ENCODE results near the gene NGDN.
A peak's percentile ranks its signal among the peaks of the same experiment; 100 is the strongest.

Gene NGDN

DNA sequence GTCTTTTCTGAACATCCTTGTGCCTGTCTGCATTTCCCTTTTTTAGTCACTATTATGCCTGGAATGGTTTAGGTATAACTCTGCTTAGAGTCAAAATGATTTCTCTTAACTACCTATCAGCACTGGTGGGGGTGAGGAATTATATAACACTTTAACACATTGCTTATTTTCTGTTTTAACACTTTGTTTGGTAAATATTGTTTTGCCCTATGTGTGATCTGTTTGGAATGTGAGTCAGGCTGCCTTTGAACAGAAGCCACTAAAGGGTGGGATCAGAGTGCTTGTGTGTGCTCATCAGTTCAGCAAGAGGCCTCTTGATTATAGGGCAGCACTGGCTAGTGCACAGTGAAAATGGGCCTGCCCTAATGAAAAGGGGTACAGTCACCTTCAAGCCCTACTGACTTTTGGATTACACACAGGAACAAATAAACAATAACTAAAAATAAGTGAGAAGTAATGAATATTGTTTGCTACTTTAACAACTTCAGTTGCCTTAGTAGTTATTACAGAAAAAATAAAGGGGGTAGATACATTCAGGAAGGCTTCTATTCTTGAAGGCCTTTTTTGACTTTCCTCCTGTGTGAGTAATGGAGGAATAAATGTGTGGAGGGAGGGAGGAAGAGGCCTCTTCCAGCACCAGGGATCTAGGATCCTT, 23.2 kb downstream of the NGDN start:
- Mint-ChIP-seq H3K27ac (ENCODE audit: low read depth) (no peak overlapping the region), H3K4me1 (no peaks in the 10 kb centered on the region), H3K4me3 (no peak overlapping the region), H3K27me3 (no peaks in the 10 kb centered on the region), H3K9me3 (no peaks in the 10 kb centered on the region), H3K36me3 (ENCODE audit: insufficient read depth) (peaks cover 5% of the 10 kb centered on the region)
- DNase-seq (ENCODE audit: low spot score in 2 of 2) = no peak
- ATAC-seq (replicated peaks; ENCODE audit: extremely low read depth, poor library complexity, severe bottlenecking) = no peak

DNA sequence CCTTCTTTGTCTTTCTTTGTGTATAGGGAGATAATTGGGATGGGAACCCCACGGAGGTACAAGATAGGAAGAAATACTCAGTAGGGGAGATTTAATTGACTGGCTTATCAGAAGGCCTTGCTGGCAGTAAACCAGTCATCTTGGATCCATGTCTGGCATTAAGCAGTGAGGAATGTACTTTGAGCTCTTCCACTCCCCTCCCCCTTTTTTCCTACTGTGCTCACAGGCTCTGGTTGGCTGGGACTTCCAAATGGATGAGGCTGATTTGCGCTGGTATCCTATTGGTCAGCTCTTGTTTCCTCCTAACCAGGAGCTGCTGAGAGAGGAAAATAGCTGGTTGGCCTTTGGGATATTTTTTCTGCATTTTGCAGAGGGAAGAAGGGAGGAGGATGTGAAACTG, 24.7 kb downstream of the NGDN start:
- no peak overlapping the region for H3K27ac Mint-ChIP-seq (ENCODE audit: low read depth)
- no peaks in the 10 kb centered on the region for H3K9me3 Mint-ChIP-seq
- H3K36me3 Mint-ChIP-seq (ENCODE audit: insufficient read depth) = peaks cover 5% of the 10 kb centered on the region
- H3K4me3 Mint-ChIP-seq = no peak overlapping the region
- DNase-seq (ENCODE audit: low spot score in 2 of 2) (no peak), ATAC-seq (replicated peaks; ENCODE audit: extremely low read depth, poor library complexity, severe bottlenecking) (no peak)
- H3K27me3 Mint-ChIP-seq = no peaks in the 10 kb centered on the region
- no peaks in the 10 kb centered on the region for H3K4me1 Mint-ChIP-seq

DNA sequence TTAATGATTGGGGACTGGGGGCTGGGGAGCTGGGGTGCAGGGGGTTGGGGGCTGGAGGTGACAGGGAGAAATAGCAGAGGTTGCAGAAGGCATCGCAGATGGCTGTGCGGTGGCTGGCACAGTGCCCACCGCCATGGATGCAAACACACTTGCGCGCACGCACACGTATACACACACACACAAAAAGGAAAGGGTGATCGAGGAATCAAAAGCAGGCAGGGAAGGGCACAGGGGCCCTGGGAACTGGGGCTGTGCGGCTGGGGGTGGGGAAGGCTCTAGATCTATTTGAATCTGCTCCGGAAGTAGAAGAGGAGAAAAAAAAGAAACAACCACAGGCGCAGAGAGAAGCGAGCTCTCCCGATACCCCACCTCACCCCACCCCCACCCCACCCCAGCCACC, 42.7 kb downstream of the NGDN start:
- Mint-ChIP-seq H3K9me3 (no peaks in the 10 kb centered on the region), H3K36me3 (ENCODE audit: insufficient read depth) (peaks cover 3% of the 10 kb centered on the region), H3K4me1 (peaks cover 13% of the 10 kb centered on the region), H3K27ac (ENCODE audit: low read depth) (no peak overlapping the region), H3K27me3 (no peaks in the 10 kb centered on the region), H3K4me3 (peak overlapping the region; percentile 19)
- DNase-seq (ENCODE audit: low spot score in 2 of 2) (no peak), ATAC-seq (replicated peaks; ENCODE audit: extremely low read depth, poor library complexity, severe bottlenecking) (no peak)

DNA sequence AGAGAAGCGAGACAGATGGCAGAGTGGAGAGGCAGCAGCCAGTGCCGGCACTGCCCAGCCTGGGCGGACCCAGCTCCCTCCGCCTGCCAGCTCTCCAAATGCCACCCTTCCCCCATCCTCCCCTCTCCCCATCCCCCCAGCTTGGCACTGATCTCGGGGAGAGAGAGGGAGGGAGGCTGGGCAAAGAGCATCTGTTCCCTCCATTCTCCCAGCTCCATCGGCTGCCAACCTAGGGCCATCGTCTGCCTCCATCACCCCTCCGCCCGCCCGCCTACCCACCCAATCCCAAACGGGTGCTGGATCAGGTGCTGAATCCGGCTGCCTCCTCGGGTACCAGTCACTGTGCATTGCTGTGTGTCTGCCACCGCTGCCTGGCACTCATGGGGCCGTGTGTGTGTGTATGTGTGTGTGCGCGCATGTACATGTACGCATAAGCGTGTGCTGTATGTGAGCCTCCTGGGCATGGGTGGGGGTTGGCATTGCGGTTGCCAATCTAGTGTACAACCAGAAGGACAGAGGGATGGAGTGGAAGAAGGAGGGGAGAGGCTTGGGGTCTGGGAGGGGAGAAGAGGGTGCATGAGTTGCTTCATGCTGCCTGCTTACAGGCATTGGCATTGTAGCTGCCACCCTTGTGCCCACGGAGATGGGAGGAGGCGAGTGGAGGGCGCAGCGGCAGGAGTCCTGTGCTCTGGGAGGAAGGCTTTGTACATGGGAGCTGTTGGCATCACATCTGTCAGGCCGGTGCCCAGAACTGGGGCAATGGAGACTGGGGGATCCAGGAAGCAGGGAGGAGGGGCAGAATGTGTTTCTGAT, 43.7 kb downstream of the NGDN start:
- no peak for ATAC-seq (replicated peaks; ENCODE audit: extremely low read depth, poor library complexity, severe bottlenecking)
- no peak for DNase-seq (ENCODE audit: low spot score in 2 of 2)
- Mint-ChIP-seq H3K27ac (ENCODE audit: low read depth) (no peak overlapping the region), H3K9me3 (no peaks in the 10 kb centered on the region), H3K27me3 (no peaks in the 10 kb centered on the region), H3K36me3 (ENCODE audit: insufficient read depth) (peaks cover 3% of the 10 kb centered on the region), H3K4me1 (peaks cover 13% of the 10 kb centered on the region), H3K4me3 (no peak overlapping the region)

GRCh38 chr14:23513818-23514643, 44.5 kb downstream of the NGDN start:
- H3K4me3 Mint-ChIP-seq = no peak overlapping the region

DNA sequence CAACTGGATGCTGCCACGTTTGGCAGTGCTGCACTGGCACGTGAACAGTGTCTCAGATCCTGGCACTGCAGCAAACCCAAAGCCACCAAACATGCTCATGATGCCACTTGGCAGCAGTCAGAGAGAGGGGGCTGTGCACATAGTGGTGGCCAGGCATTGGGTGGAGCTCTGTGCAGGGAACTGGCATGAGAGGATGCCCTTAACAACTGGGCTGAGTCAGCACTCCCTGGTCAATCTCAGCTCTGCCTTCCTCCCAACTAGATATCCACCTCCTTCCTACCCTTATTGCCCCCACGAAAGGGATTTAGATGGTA, 45.1 kb downstream of the NGDN start:
- Mint-ChIP-seq H3K27ac (ENCODE audit: low read depth) (no peak overlapping the region), H3K4me1 (peaks cover 13% of the 10 kb centered on the region), H3K9me3 (no peaks in the 10 kb centered on the region), H3K36me3 (ENCODE audit: insufficient read depth) (peaks cover 3% of the 10 kb centered on the region), H3K4me3 (no peak overlapping the region), H3K27me3 (no peaks in the 10 kb centered on the region)
- DNase-seq (ENCODE audit: low spot score in 2 of 2) (no peak), ATAC-seq (replicated peaks; ENCODE audit: extremely low read depth, poor library complexity, severe bottlenecking) (no peak)

More at GRCh38 chr14:23513818-23514643, 44.5 kb downstream of the NGDN start:
- DNase-seq (ENCODE audit: low spot score in 2 of 2) = no peak
- Mint-ChIP-seq H3K27ac (ENCODE audit: low read depth) (no peak overlapping the region), H3K36me3 (ENCODE audit: insufficient read depth) (peaks cover 3% of the 10 kb centered on the region), H3K27me3 (no peaks in the 10 kb centered on the region), H3K9me3 (no peaks in the 10 kb centered on the region), H3K4me1 (peaks cover 13% of the 10 kb centered on the region)
- ATAC-seq (replicated peaks; ENCODE audit: extremely low read depth, poor library complexity, severe bottlenecking) = no peak

DNA sequence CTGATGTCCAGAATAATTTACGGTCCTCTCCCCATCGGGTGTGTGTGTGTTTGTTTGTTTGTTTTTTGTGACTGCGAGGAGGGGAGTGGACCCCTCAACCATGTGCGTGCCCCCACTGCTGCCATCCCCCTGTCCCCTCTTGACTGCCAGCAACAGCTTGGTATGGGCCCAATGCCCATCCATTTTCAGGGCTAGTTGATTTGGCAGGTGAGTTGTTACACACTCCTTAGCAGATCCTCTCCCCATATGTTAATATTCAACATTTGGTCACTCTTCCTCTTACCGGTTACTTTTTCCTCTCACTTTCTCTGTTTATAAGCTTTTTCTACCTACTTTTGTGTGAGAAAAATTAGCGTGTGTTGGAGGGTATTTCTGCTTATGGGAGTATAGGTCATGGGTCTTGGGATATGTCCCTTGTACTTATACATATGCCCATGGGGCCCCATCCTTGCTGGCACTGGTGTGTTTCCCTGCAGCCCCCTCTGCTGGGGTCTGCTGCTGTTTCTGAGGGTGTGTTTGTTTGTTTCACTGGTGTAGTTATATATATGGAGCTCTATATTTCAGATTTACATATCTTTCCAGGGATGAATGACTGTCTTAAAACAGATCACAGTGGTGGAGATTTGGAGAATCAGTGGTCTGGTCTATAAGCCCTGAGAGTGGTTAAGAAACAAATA, 48.3 kb downstream of the NGDN start:
- H3K27ac Mint-ChIP-seq (ENCODE audit: low read depth) = no peak overlapping the region
- no peak for DNase-seq (ENCODE audit: low spot score in 2 of 2)
- H3K9me3 Mint-ChIP-seq = no peaks in the 10 kb centered on the region
- H3K36me3 Mint-ChIP-seq (ENCODE audit: insufficient read depth) = peaks cover 5% of the 10 kb centered on the region
- no peak for ATAC-seq (replicated peaks; ENCODE audit: extremely low read depth, poor library complexity, severe bottlenecking)
- H3K4me3 Mint-ChIP-seq = no peak overlapping the region
- no peaks in the 10 kb centered on the region for H3K27me3 Mint-ChIP-seq
- peaks cover 8% of the 10 kb centered on the region for H3K4me1 Mint-ChIP-seq

GRCh38 chr14:23518709-23519108, 49.2 kb downstream of the NGDN start:
- H3K27ac Mint-ChIP-seq (ENCODE audit: low read depth) = no peak overlapping the region
- no peak overlapping the region for H3K4me3 Mint-ChIP-seq
- peaks cover 5% of the 10 kb centered on the region for H3K36me3 Mint-ChIP-seq (ENCODE audit: insufficient read depth)
- no peaks in the 10 kb centered on the region for H3K9me3 Mint-ChIP-seq
- no peak for ATAC-seq (replicated peaks; ENCODE audit: extremely low read depth, poor library complexity, severe bottlenecking)
- DNase-seq (ENCODE audit: low spot score in 2 of 2) = no peak
- H3K27me3 Mint-ChIP-seq = no peaks in the 10 kb centered on the region
- H3K4me1 Mint-ChIP-seq = peaks cover 2% of the 10 kb centered on the region

- Mint-ChIP-seq H3K4me3 (no peak overlapping the region), H3K27ac (ENCODE audit: low read depth) (peak overlapping the region; percentile 19), H3K36me3 (ENCODE audit: insufficient read depth) (peaks cover 2% of the 10 kb centered on the region), H3K4me1 (no peaks in the 10 kb centered on the region), H3K27me3 (no peaks in the 10 kb centered on the region), H3K9me3 (no peaks in the 10 kb centered on the region)
- DNase-seq (ENCODE audit: low spot score in 2 of 2) = no peak
- no peak for ATAC-seq (replicated peaks; ENCODE audit: extremely low read depth, poor library complexity, severe bottlenecking)
Observed at GRCh38 chr14:23520899-23521533, 51.5 kb downstream of the NGDN start.

- no peak overlapping the region for H3K27ac Mint-ChIP-seq (ENCODE audit: low read depth)
- no peaks in the 10 kb centered on the region for H3K4me1 Mint-ChIP-seq
- ATAC-seq (replicated peaks; ENCODE audit: extremely low read depth, poor library complexity, severe bottlenecking) = no peak
- DNase-seq (ENCODE audit: low spot score in 2 of 2) = no peak
- H3K4me3 Mint-ChIP-seq = no peak overlapping the region
- H3K9me3 Mint-ChIP-seq = no peaks in the 10 kb centered on the region
- H3K27me3 Mint-ChIP-seq = no peaks in the 10 kb centered on the region
- peaks cover 2% of the 10 kb centered on the region for H3K36me3 Mint-ChIP-seq (ENCODE audit: insufficient read depth)
Observed at GRCh38 chr14:23521785-23522640, 52.5 kb downstream of the NGDN start.

- Mint-ChIP-seq H3K36me3 (ENCODE audit: insufficient read depth) (peaks cover 4% of the 10 kb centered on the region), H3K27me3 (no peaks in the 10 kb centered on the region), H3K9me3 (no peaks in the 10 kb centered on the region), H3K4me3 (no peak overlapping the region), H3K27ac (ENCODE audit: low read depth) (no peak overlapping the region), H3K4me1 (no peaks in the 10 kb centered on the region)
- no peak for DNase-seq (ENCODE audit: low spot score in 2 of 2)
- ATAC-seq (replicated peaks; ENCODE audit: extremely low read depth, poor library complexity, severe bottlenecking) = no peak
Observed at GRCh38 chr14:23522643-23523198, 53.2 kb downstream of the NGDN start.
